ENCODE data around the gene NAV1. TPM values are rescaled to one million over a fixed set of nuclear protein-coding genes. Genes with fewer than 3 reads are reported as not detected.

The NAV1 gene
- total RNA-seq, 2 donors from 2014 or later = 126 to 255 TPM

DNA sequence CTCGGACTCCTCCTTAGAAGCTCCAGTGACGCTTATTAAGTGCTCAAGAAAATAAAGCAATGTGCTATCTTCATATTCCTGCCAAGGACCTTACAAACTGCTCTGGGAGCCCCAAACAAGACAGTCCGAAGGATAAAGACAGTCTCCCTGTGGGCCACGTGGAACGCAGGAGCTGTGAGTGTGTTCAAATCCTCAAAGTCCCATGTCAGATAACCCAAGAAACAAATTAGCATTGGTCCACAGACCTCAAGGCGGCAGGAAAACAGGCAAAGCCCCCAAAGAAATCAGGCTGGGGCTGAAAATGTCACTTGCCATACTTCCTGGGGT, 3.0 kb upstream of the NAV1 start:
- ATAC-seq (ENCODE audit: insufficient number of reproducible peaks, low FRiP score, low read depth) (no peak), DNase-seq (ENCODE audit: low spot score) (no peak)
- TF ChIP-seq, protein P1, sequence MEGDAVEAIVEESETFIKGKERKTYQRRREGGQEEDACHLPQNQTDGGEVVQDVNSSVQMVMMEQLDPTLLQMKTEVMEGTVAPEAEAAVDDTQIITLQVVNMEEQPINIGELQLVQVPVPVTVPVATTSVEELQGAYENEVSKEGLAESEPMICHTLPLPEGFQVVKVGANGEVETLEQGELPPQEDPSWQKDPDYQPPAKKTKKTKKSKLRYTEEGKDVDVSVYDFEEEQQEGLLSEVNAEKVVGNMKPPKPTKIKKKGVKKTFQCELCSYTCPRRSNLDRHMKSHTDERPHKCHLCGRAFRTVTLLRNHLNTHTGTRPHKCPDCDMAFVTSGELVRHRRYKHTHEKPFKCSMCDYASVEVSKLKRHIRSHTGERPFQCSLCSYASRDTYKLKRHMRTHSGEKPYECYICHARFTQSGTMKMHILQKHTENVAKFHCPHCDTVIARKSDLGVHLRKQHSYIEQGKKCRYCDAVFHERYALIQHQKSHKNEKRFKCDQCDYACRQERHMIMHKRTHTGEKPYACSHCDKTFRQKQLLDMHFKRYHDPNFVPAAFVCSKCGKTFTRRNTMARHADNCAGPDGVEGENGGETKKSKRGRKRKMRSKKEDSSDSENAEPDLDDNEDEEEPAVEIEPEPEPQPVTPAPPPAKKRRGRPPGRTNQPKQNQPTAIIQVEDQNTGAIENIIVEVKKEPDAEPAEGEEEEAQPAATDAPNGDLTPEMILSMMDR (IDR thresholded peaks at IDR 0.05) = no peak
- no peak overlapping the region for H3K4me3 ChIP-seq
- no peaks in the 10 kb centered on the region for H3K36me3 ChIP-seq
- H3K4me1 ChIP-seq (ENCODE audit: control insufficient read depth in 1 of 2, low read depth in 2 of 2) = peaks cover 45 to 75% of the 10 kb centered on the region in 2 donors
- no peaks in the 10 kb centered on the region for H3K9me3 ChIP-seq
- H3K27me3 ChIP-seq (replicated peaks; ENCODE audit: insufficient read depth) = no peaks in the 10 kb centered on the region
- H3K27ac ChIP-seq = peak overlapping the region; percentile 81 to 93

DNA sequence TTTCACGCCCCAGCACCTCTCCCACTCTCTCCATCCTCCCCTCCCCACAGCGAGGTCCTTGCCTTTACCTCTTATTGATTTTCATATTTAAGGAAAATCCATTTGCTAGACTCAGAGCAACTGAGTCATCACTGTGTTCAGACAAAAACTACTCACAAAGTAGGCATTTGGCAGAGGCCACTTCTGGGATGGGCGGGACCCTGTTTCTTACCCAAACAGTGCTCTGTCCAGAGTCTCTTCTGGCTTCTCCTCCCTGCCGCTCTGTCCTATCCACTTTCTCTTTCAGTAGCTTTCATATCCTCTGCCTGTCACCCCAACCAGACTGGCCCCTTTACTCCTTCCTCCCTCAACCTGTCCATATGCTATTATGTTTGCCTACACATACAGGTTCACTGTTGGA, 2.4 kb upstream of the NAV1 start:
- Histone ChIP-seq H3K4me1 (ENCODE audit: control insufficient read depth in 1 of 2, low read depth in 2 of 2) (peaks cover 46 to 75% of the 10 kb centered on the region in 2 donors), H3K4me3 (peak overlapping the region; percentile 33), H3K9me3 (no peaks in the 10 kb centered on the region), H3K27me3 (replicated peaks; ENCODE audit: insufficient read depth) (no peaks in the 10 kb centered on the region), H3K27ac (peak overlapping the region; percentile 81 to 93), H3K36me3 (no peaks in the 10 kb centered on the region)
- ATAC-seq (ENCODE audit: insufficient number of reproducible peaks, low FRiP score, low read depth) (peak; percentile 42), DNase-seq (ENCODE audit: low spot score) (no peak)
- TF ChIP-seq, protein P1 (IDR thresholded peaks at IDR 0.05) = no peak

DNA sequence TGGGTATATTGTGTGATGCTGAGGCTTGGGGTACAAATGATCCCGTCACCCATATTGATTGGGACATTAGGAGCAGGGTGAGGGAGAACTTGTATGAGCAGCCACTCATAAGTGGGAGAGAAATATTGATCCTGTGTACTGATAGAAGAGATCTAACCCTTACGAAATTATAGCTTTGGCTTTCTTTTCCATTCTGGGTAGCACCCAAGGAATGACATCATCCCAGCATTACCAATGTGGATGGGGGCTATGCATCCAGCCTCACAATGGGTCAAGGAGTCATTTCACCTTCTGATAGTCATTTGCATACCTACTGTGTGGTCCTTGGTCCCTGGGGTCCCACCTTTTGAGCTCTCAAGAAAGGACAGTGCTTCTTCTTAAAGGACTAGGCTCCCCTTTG, 1.9 kb upstream of the NAV1 start:
- H3K27me3 ChIP-seq (replicated peaks; ENCODE audit: insufficient read depth) = no peaks in the 10 kb centered on the region
- ATAC-seq (ENCODE audit: insufficient number of reproducible peaks, low FRiP score, low read depth) (no peak), DNase-seq (ENCODE audit: low spot score) (no peak)
- no peaks in the 10 kb centered on the region for H3K9me3 ChIP-seq
- peaks cover 50 to 75% of the 10 kb centered on the region in 2 donors for H3K4me1 ChIP-seq (ENCODE audit: control insufficient read depth in 1 of 2, low read depth in 2 of 2)
- peak overlapping the region; percentile 33 for H3K4me3 ChIP-seq
- no peaks in the 10 kb centered on the region for H3K36me3 ChIP-seq
- peak overlapping the region; percentile 81 to 93 for H3K27ac ChIP-seq
- TF ChIP-seq, protein P1 (IDR thresholded peaks at IDR 0.05) = no peak

DNA sequence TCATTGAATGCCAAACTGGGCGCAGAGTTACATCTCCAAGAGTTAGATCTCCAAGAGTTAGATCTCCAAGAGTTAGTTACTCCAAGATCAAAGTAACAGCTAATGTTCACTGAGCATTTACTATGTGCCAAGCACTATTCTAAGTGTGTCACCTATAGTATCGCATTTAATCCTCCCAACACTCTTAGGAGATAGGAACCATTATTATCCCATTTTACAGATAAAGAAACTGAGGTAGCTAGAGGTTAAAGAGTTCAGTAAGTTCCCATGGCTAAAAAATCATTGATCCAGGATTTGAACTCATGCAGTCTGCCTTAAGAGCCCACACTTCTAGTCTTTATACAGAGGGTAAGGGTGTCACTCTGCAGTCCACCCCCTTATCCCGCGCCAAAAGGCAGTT, 1.5 kb upstream of the NAV1 start:
- no peak overlapping the region for H3K4me3 ChIP-seq
- H3K4me1 ChIP-seq (ENCODE audit: control insufficient read depth in 1 of 2, low read depth in 2 of 2) = peaks cover 51 to 75% of the 10 kb centered on the region in 2 donors
- no peaks in the 10 kb centered on the region for H3K27me3 ChIP-seq (replicated peaks; ENCODE audit: insufficient read depth)
- no peaks in the 10 kb centered on the region for H3K9me3 ChIP-seq
- TF ChIP-seq, protein P1 (IDR thresholded peaks at IDR 0.05) = no peak
- peak overlapping the region; percentile 81 to 93 for H3K27ac ChIP-seq
- ATAC-seq (ENCODE audit: insufficient number of reproducible peaks, low FRiP score, low read depth) (no peak), DNase-seq (ENCODE audit: low spot score) (no peak)
- H3K36me3 ChIP-seq = no peaks in the 10 kb centered on the region

DNA sequence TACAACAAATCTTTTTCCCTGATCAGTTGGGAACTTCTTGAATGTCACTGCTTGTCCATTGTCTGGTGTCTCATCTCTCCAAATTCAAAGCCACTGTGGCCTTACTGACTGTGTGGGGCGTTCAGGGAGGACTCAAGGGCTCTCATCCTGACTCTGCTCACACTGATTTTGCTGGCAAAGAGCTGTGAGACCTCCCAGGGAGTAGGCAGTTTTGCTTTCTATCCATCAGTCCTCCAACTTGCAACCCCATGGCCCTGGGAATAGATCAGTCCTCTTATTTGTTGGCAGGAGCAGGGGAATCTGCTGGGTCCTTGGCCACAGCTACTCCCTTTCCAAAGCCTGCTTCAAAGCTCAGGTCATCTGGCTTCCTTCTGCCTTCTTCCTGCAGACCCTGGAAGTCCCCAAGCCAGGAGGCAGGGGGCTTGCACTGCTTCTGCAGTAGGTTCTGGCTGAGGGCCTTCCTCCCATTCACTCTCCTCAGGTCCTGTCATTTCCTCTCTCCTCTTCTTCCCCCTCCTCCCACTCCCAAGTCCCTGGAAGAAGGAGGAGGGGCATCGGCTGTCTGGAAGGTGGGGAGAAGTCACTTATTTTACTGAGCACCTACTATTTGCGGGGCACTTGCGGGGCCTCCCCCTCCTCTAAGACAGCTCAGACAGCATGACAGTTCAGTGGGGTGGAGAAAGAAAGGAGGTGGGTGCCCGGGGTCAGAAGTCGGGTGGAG, 876 bp upstream of the NAV1 start:
- H3K4me1 ChIP-seq (ENCODE audit: control insufficient read depth in 1 of 2, low read depth in 2 of 2) = peaks cover 54 to 80% of the 10 kb centered on the region in 2 donors
- H3K4me3 ChIP-seq = peak overlapping the region; percentile 87
- H3K27me3 ChIP-seq (replicated peaks; ENCODE audit: insufficient read depth) = no peaks in the 10 kb centered on the region
- TF ChIP-seq, protein P1 (IDR thresholded peaks at IDR 0.05) = no peak
- peak overlapping the region; percentile 92 to 93 for H3K27ac ChIP-seq
- no peak for ATAC-seq (ENCODE audit: insufficient number of reproducible peaks, low FRiP score, low read depth)
- DNase-seq (ENCODE audit: low spot score) = no peak
- H3K36me3 ChIP-seq = no peaks in the 10 kb centered on the region
- H3K9me3 ChIP-seq = no peaks in the 10 kb centered on the region

Data from thoracic aorta (tissue), 2 donors.